NB4 (cell line): ENCODE data around the gene LRRC7.
"Not testable (repeated sequence)": the region's sequence is repeated elsewhere in the genome, so short reads cannot be mapped to it uniquely, and the experiment has no call there.

Experiments used
- DNase-seq: peaks from one replicate; pipeline ENCODE4 v3.0.0; 2010; ENCODE audit warnings: low read depth
- H3K4me3 ChIP-seq: one replicate; pipeline ENCODE4 v1.5.1; 2011; ENCODE audit warnings: mild to moderate bottlenecking, low read depth, low read length, moderate library complexity
- CTCF ChIP-seq: IDR thresholded peaks from one replicate; pipeline ENCODE4 v1.5.1; 2012; ENCODE audit warnings: low read depth, low read length
- MYC ChIP-seq: IDR thresholded peaks from 2 replicates; pipeline ENCODE4 v1.6.1; 2011; ENCODE audit warnings: low read depth, low read length
- POLR2A ChIP-seq: IDR thresholded peaks from 2 replicates; pipeline ENCODE4 v1.6.1; 2011; ENCODE audit warnings: mild to moderate bottlenecking; ENCODE audit not compliant: insufficient read length; ENCODE audit errors: extremely low read depth
- TF ChIP-seq, protein P1 (sequence below): IDR thresholded peaks from 2 replicates; pipeline ENCODE4 v1.6.1; 2011; ENCODE audit warnings: low read depth, low read length

The LRRC7 gene

DNA sequence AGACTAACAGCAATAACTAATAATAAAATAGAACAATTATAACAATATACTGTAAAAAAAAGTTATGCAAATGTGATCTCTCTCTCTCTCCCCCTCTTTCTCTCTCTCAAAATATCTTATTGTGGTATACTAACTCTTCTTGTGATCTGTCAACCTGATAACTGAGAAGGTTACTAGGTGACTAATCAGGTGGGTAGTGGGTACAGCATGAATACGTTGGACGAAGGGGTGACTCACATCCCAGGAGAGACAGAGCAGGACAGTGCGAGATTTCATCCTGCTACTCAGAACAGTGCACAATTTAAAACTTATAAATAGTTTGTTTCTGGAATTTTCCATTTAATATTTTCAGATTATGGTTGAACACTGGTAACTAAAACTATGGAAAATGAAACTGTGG lies 380.1 kb downstream of the LRRC7 start:
- no peak overlapping the region for H3K4me3 ChIP-seq
- no peak for DNase-seq

GRCh38 chr1:69952676-69953075 lies 385.0 kb downstream of the LRRC7 start:
- TF ChIP-seq, protein P1, sequence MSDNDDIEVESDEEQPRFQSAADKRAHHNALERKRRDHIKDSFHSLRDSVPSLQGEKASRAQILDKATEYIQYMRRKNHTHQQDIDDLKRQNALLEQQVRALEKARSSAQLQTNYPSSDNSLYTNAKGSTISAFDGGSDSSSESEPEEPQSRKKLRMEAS, result no peak
- TF ChIP-seq POLR2A (no peak), CTCF (no peak), MYC (no peak)
- no peak overlapping the region for H3K4me3 ChIP-seq
- DNase-seq, result no peak

More for the DNA sequence above, 380.1 kb downstream of the LRRC7 start:
- TF ChIP-seq POLR2A, result no peak
- TF ChIP-seq, protein P1, result no peak
- TF ChIP-seq CTCF, result no peak

- DNase-seq, H3K4me3 ChIP-seq: not testable (repeated sequence)
These were observed 394.7 kb downstream of the LRRC7 start for GRCh38 chr1:69962452-69962851.

GRCh38 chr1:69967245-69967766 lies 399.6 kb downstream of the LRRC7 start:
- TF ChIP-seq MYC, result no peak
- DNase-seq, result peak; percentile 40

GRCh38 chr1:69976896-69977295 lies 409.2 kb downstream of the LRRC7 start:
- no peak for DNase-seq
- TF ChIP-seq POLR2A (no peak), MYC (no peak), CTCF (no peak)
- TF ChIP-seq, protein P1, result no peak
- H3K4me3 ChIP-seq, result no peak overlapping the region

More at GRCh38 chr1:69967245-69967766, 399.6 kb downstream of the LRRC7 start:
- H3K4me3 ChIP-seq, result no peak overlapping the region

GRCh38 chr1:69982992-69983391 lies 415.3 kb downstream of the LRRC7 start:
- no peak for DNase-seq
- TF ChIP-seq, protein P1, result no peak
- TF ChIP-seq CTCF (no peak), MYC (no peak), POLR2A (no peak)
- H3K4me3 ChIP-seq, result no peak overlapping the region

DNA sequence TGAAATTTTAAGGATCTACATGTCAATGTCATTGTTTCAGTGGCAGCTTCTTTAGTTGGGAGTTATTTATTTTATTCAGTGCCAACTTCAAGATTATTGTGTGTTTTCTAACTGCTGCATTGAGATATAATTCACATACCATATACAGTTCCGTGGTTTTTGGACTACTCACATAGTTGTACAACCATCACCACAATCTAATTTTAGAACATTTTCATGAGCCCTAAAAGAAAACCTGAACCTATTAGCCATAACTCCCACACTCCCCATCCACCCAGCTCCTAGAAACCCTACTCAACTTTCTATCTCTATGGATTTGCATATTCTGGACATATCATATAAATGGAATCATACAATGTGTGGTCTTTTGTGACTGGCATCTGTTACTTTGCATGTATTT lies 417.7 kb downstream of the LRRC7 start:
- H3K4me3 ChIP-seq, result no peak overlapping the region
- TF ChIP-seq MYC (no peak), CTCF (no peak), POLR2A (no peak)
- TF ChIP-seq, protein P1, result no peak
- no peak for DNase-seq
